Suprapubic skin (tissue), 4 donors: ENCODE results near the gene DCTPP1.

Source experiments
- CTCF ChIP-seq, 2 donors: fragments of 200-600 bp in 1 of 2; fragments of 450-650 bp in 1 of 2; sonication (generic) in 1 of 2; IDR thresholded peaks; one replicate each; pipeline ENCODE4 v1.5.1; 2016 to 2019; ENCODE audit warnings: antibody characterized with exemption in 2 of 2, mild to moderate bottlenecking in 1 of 2, moderate library complexity in 1 of 2
- EP300 ChIP-seq: sonication (generic); formaldehyde crosslinking; IDR thresholded peaks from one replicate; pipeline ENCODE4 v1.6.1; 2017; ENCODE audit warnings: antibody characterized with exemption
- POLR2A ChIP-seq, 2 donors: fragments of 450-650 bp; IDR thresholded peaks; one replicate each; pipeline ENCODE4 v1.6.1; 2017; ENCODE audit warnings: antibody characterized with exemption in 2 of 2, mild to moderate bottlenecking in 2 of 2, moderate library complexity in 2 of 2
- POLR2AphosphoS5 ChIP-seq, 3 donors: sonication (generic); formaldehyde crosslinking; IDR thresholded peaks; one replicate each; pipeline ENCODE4 v1.6.1; 2017; ENCODE audit warnings: antibody characterized with exemption in 3 of 3

- TF ChIP-seq CTCF (IDR thresholded peaks at IDR 0.05) (no peak), POLR2AphosphoS5 (IDR thresholded peaks at IDR 0.05) (no peak), POLR2A (IDR thresholded peaks at IDR 0.05) (no peak), EP300 (no peak)
Measured at GRCh38 chr16:30380803-30381208, 49.0 kb downstream of the DCTPP1 start.
